Esophagus muscularis mucosa (tissue), 4 donors: ENCODE measurements around the gene CACNA1S. TPM values are rescaled to one million over a fixed set of nuclear protein-coding genes. Genes with fewer than 3 reads are reported as not detected.
A peak's percentile ranks its signal among the peaks of the same experiment; 100 is the strongest.

Experiments used
- DNase-seq: peaks from one replicate; pipeline ENCODE4 v3.0.0-alpha.2; 2017; ENCODE audit errors: extremely low spot score
- H3K27ac ChIP-seq, 4 donors: fragments of 200-600 bp; sonication (generic); replicated peaks in 1 of 4; 1 replicate in 3 of 4; 2 replicates in 1 of 4; pipeline ENCODE4 v1.5.1; 2016 to 2019; ENCODE audit warnings: mild to moderate bottlenecking in 1 of 4
- H3K27me3 ChIP-seq, 4 donors: fragments of 200-600 bp; sonication (generic); one replicate each; pipeline versions ENCODE4 v1.5.1 to v1.6.0; 2016 to 2019
- H3K36me3 ChIP-seq, 4 donors: fragments of 200-600 bp; sonication (generic); one replicate each; pipeline ENCODE4 v1.5.1; 2016 to 2019
- H3K4me1 ChIP-seq, 4 donors: fragments of 200-600 bp; sonication (generic); one replicate each; pipeline ENCODE4 v1.5.1; 2016 to 2019
- H3K4me3 ChIP-seq, 4 donors: fragments of 200-600 bp; sonication (generic); 1 replicate in 2 of 4; 2 replicates in 2 of 4; pipeline ENCODE4 v1.5.1; 2016 to 2019; ENCODE audit warnings: mild to moderate bottlenecking in 4 of 4, moderate library complexity in 1 of 4
- H3K9me3 ChIP-seq, 4 donors: fragments of 200-600 bp; sonication (generic); 1 replicate in 3 of 4; 2 replicates in 1 of 4; pipeline ENCODE4 v1.5.1; 2016 to 2019
- CTCF ChIP-seq, 3 experiments: fragments of 200-600 bp in 2 of 3; fragments of 450-650 bp in 1 of 3; sonication (generic) in 2 of 3; IDR thresholded peaks; one replicate each; pipeline ENCODE4 v1.5.1; 2017 to 2019; ENCODE audit warnings: antibody characterized with exemption in 3 of 3, mild to moderate bottlenecking in 2 of 3, moderate library complexity in 1 of 3
- EP300 ChIP-seq: sonication (generic); formaldehyde crosslinking; IDR thresholded peaks from one replicate; pipeline ENCODE4 v1.6.1; 2017; ENCODE audit warnings: antibody characterized with exemption
- POLR2A ChIP-seq: fragments of 450-650 bp; IDR thresholded peaks from one replicate; pipeline ENCODE4 v1.6.1; 2017; ENCODE audit warnings: antibody characterized with exemption, moderate library complexity, mild to moderate bottlenecking, low read depth
- POLR2AphosphoS5 ChIP-seq, 2 donors: sonication (generic); formaldehyde crosslinking; IDR thresholded peaks; one replicate each; pipeline ENCODE4 v1.6.1; 2017; ENCODE audit warnings: antibody characterized with exemption in 2 of 2
- WGBS: methylation state at CpG from one replicate; pipeline ENCODE4 v1.1.5; 2018; 5-methylcytosine and 5-hydroxymethylcytosine counted together
- intact Hi-C: fragments of 100-400 bp; cut with DNase I; formaldehyde crosslinking; loops from one replicate; pipeline ENCODE4 v1.15.1; 2023
- total RNA-seq, 4 donors: library from RNA; depleted of rRNA; stranded (reverse); fragments of >200 nt; gene quantifications; one replicate each; pipeline versions ENCODE4 v1.1.0 to v1.2.1, GENCODE V29; 2016

Gene CACNA1S
- total RNA-seq, 4 donors from 2014 or later = not detected

GRCh38 chr1:201113451-201114244, 1.4 kb upstream of the CACNA1S start:
- no peak for TF ChIP-seq CTCF (IDR thresholded peaks at IDR 0.05)
- no peak for TF ChIP-seq EP300
- no peak for TF ChIP-seq POLR2A
- TF ChIP-seq POLR2AphosphoS5 (IDR thresholded peaks at IDR 0.05) = no peak
- Histone ChIP-seq H3K4me3 (peak overlapping the region; percentile 59 to 73 (median 70)), H3K36me3 (no peaks in the 10 kb centered on the region), H3K27ac (peak overlapping the region in 2 of 4 donors; percentile 70 to 79), H3K4me1 (peaks cover 9 to 16% (median 15%) of the 10 kb centered on the region in 4 donors), H3K27me3 (peaks cover 0 to 16% (median 2%) of the 10 kb centered on the region in 4 donors), H3K9me3 (no peaks in the 10 kb centered on the region)
- intact Hi-C loops = loop anchor here (1.0 to 5.0 kb wide), 3 partner anchors 24 to 143 kb away; no protein-coding TSS in a partner anchor
- no peak for DNase-seq
- WGBS = 48% methylated on average over 16 of the region's 17 CpGs

- Histone ChIP-seq H3K27ac (no peak overlapping the region), H3K9me3 (no peaks in the 10 kb centered on the region), H3K4me1 (peaks cover 9 to 16% (median 15%) of the 10 kb centered on the region in 4 donors), H3K4me3 (no peak overlapping the region), H3K36me3 (no peaks in the 10 kb centered on the region), H3K27me3 (peaks cover 0 to 16% (median 2%) of the 10 kb centered on the region in 4 donors)
- 93% methylated on average over 3 of the region's 3 CpGs for WGBS
- no peak for DNase-seq
- intact Hi-C loops = loop anchor here (2.0 to 5.0 kb wide), 2 partner anchors 109 to 142 kb away; no protein-coding TSS in a partner anchor
- TF ChIP-seq EP300 = no peak
- TF ChIP-seq POLR2A = no peak
- no peak for TF ChIP-seq CTCF (IDR thresholded peaks at IDR 0.05)
- TF ChIP-seq POLR2AphosphoS5 (IDR thresholded peaks at IDR 0.05) = no peak
These were observed 700 bp upstream of the CACNA1S start for GRCh38 chr1:201112926-201113325.

DNA sequence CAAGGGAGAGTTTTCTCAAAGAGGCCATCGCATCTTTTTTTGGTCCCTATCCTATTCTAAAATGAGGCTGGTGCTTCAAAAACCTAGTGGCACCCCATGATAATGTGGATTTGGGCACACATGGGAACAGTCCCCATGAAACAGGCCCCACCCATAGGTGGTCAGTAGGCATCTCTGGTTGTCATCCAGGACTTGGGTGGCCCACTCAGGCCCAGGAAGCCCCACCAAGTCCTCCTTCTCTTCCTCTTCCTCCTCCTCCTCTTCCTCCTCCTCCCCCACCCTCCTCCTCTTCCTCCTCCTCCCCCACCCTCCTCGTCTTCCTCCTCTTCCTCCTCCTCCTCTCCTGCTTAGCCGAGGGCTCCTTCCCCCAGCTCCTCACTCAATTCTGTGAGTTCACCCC, 554 bp downstream of the CACNA1S start:
- Histone ChIP-seq H3K27ac (no peak overlapping the region), H3K27me3 (peaks cover 0 to 16% (median 2%) of the 10 kb centered on the region in 4 donors), H3K36me3 (no peaks in the 10 kb centered on the region), H3K4me1 (peaks cover 9 to 16% (median 15%) of the 10 kb centered on the region in 4 donors), H3K9me3 (no peaks in the 10 kb centered on the region), H3K4me3 (no peak overlapping the region)
- intact Hi-C loops = loop anchor here (2.0 to 5.0 kb wide), 2 partner anchors 111 to 141 kb away; no protein-coding TSS in a partner anchor
- WGBS = 95% methylated on average over 2 of the region's 3 CpGs
- DNase-seq = no peak
- TF ChIP-seq EP300 (no peak), CTCF (IDR thresholded peaks at IDR 0.05) (no peak), POLR2A (no peak), POLR2AphosphoS5 (IDR thresholded peaks at IDR 0.05) (no peak)

- H3K36me3 ChIP-seq = no peaks in the 10 kb centered on the region
- H3K27ac ChIP-seq = no peak overlapping the region
- H3K4me1 ChIP-seq = peaks cover 9 to 16% (median 15%) of the 10 kb centered on the region in 4 donors
- no peak overlapping the region for H3K4me3 ChIP-seq
- no peak for DNase-seq
- H3K27me3 ChIP-seq = peaks cover 0 to 16% (median 2%) of the 10 kb centered on the region in 4 donors
- intact Hi-C loops = loop anchor here (5.0 kb wide), 1 partner anchor 111 kb away; no protein-coding TSS in a partner anchor
- TF ChIP-seq POLR2A (no peak), CTCF (IDR thresholded peaks at IDR 0.05) (no peak), EP300 (no peak), POLR2AphosphoS5 (IDR thresholded peaks at IDR 0.05) (no peak)
- 82% methylated on average over 7 of the region's 7 CpGs for WGBS
- no peaks in the 10 kb centered on the region for H3K9me3 ChIP-seq
These were observed 1.1 kb downstream of the CACNA1S start for GRCh38 chr1:201111156-201111555.
